ENCODE data around the gene SOX15. TPM values are rescaled to one million over a fixed set of nuclear protein-coding genes. Genes with fewer than 3 reads are reported as not detected.

Gene SOX15
- total and polyA plus RNA-seq, 2 of the 13 experiments (the other 11 are each of a cell fraction or from before 2014, with no cell fraction given): 0.07 to 0.18 TPM

DNA sequence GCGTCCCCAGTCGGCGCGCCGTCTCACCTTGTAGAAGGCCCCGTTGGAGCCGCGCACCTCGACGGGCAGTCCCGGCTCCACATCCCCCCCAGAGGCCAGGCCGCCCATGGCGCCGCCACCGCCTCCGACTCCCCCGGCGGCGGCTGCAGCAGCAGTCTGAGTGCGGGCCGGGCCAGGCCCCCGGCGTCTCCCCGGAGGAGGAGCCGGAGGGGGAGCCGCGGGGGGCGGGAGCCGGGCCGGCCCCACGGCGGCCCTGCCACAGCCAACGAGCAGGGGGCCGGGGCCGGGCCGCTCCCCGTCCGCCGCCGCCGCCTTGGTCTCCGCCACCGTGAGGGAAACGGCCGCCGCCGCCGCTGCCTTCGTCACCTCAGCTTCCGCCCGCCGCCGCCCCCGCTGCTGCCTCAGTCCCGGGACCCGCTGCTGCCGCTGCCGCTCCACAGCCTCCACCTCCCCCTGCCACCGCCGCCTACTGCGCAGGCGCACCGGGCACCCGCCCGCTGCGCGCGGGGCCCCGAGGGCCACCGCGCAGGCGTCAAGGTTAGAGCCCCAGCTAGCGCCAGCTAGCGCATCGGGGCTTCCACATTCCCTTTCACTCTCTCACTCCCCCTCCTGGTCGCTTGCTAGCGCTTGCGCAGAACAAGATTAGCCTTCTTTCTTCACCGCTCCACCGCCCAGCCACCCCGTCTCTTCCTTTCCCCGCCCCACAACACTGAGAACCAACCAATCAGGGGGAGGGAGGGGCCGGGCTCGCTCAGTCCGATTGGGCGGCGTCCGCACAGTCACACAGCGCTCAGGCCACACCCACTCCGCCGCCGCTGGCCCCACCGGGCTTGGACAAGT is 24.8 kb upstream of the SOX15 start, which contains the start of gene FXR2 (continued):
- TF ChIP-seq MNT (IDR thresholded peaks at IDR 0.05) (peak; percentile 35; the same call in 1 of the 2 replicates), PRDM15 (CRISPR knock-in tag; IDR thresholded peaks at IDR 0.05) (no peak), SKI (IDR thresholded peaks at IDR 0.05; ENCODE audit: partially characterized antibody) (peak; percentile 8), HNRNPH1 (optimal IDR thresholded peaks at IDR 0.05; ENCODE audit: low read depth, low read length) (peak; percentile 32), DR1 (CRISPR knock-in tag; IDR thresholded peaks at IDR 0.05) (no peak), TOPORS (CRISPR knock-in tag; IDR thresholded peaks at IDR 0.05) (no peak), EZH2 (conservative IDR thresholded peaks at IDR 0.05; ENCODE audit: low read depth, low read length) (no peak), ZSCAN22 (CRISPR knock-in tag; IDR thresholded peaks at IDR 0.05) (no peak)
- TF ChIP-seq, protein P1, sequence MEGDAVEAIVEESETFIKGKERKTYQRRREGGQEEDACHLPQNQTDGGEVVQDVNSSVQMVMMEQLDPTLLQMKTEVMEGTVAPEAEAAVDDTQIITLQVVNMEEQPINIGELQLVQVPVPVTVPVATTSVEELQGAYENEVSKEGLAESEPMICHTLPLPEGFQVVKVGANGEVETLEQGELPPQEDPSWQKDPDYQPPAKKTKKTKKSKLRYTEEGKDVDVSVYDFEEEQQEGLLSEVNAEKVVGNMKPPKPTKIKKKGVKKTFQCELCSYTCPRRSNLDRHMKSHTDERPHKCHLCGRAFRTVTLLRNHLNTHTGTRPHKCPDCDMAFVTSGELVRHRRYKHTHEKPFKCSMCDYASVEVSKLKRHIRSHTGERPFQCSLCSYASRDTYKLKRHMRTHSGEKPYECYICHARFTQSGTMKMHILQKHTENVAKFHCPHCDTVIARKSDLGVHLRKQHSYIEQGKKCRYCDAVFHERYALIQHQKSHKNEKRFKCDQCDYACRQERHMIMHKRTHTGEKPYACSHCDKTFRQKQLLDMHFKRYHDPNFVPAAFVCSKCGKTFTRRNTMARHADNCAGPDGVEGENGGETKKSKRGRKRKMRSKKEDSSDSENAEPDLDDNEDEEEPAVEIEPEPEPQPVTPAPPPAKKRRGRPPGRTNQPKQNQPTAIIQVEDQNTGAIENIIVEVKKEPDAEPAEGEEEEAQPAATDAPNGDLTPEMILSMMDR (CRISPR knock-in tag; IDR thresholded peaks at IDR 0.05): peak; percentile 80
- TF ChIP-seq, protein P2, sequence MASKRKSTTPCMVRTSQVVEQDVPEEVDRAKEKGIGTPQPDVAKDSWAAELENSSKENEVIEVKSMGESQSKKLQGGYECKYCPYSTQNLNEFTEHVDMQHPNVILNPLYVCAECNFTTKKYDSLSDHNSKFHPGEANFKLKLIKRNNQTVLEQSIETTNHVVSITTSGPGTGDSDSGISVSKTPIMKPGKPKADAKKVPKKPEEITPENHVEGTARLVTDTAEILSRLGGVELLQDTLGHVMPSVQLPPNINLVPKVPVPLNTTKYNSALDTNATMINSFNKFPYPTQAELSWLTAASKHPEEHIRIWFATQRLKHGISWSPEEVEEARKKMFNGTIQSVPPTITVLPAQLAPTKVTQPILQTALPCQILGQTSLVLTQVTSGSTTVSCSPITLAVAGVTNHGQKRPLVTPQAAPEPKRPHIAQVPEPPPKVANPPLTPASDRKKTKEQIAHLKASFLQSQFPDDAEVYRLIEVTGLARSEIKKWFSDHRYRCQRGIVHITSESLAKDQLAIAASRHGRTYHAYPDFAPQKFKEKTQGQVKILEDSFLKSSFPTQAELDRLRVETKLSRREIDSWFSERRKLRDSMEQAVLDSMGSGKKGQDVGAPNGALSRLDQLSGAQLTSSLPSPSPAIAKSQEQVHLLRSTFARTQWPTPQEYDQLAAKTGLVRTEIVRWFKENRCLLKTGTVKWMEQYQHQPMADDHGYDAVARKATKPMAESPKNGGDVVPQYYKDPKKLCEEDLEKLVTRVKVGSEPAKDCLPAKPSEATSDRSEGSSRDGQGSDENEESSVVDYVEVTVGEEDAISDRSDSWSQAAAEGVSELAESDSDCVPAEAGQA (IDR thresholded peaks at IDR 0.05; ENCODE audit: low read depth): no peak
- TF ChIP-seq, protein P2 (CRISPR knock-in tag; IDR thresholded peaks at IDR 0.05; ENCODE audit: borderline replicate concordance): no peak

Data from HepG2 (cell line).